K562 (cell line): ENCODE measurements around the gene PLCD1. TPM values are rescaled to one million over a fixed set of nuclear protein-coding genes. Genes with fewer than 3 reads are reported as not detected.
A peak's percentile ranks its signal among the peaks of the same experiment; 100 is the strongest.

ENCODE experiments used
- ATF6 ChIP-seq: sonication (generic); formaldehyde crosslinking; IDR thresholded peaks from 2 replicates; pipeline ENCODE4 v1.4.0; 2020; ENCODE audit warnings: mild to moderate bottlenecking, missing genetic modification reagents
- COPS2 ChIP-seq: fragments of 450-650 bp; conservative IDR thresholded peaks from 2 replicates; pipeline ENCODE4 v1.6.1; 2016; ENCODE audit warnings: mild to moderate bottlenecking, moderate library complexity
- CTBP1 ChIP-seq: fragments of 450-650 bp; IDR thresholded peaks from 2 replicates; pipeline ENCODE4 v1.6.1; 2016; ENCODE audit warnings: borderline replicate concordance
- KDM2B ChIP-seq: fragments of 250-450 bp; sonication (Bioruptor Pico); IDR thresholded peaks from 2 replicates; pipeline ENCODE4 v1.8.0; 2021; ENCODE audit warnings: mild to moderate bottlenecking, moderate library complexity
- MCM3 ChIP-seq: fragments of 450-650 bp; IDR thresholded peaks from 2 replicates; pipeline ENCODE4 v1.6.1; 2016
- PML ChIP-seq: IDR thresholded peaks from 2 replicates; pipeline ENCODE4 v1.6.1; 2012; ENCODE audit warnings: low read length, inconsistent platforms
- PURB ChIP-seq: sonication (generic); formaldehyde crosslinking; IDR thresholded peaks from 2 replicates; pipeline ENCODE4 v1.9.0; 2021; ENCODE audit warnings: low read depth, mild to moderate bottlenecking, missing genetic modification reagents
- ZBTB2 ChIP-seq: fragments of 450-650 bp; IDR thresholded peaks from 2 replicates; pipeline ENCODE4 v1.6.1; 2016; ENCODE audit warnings: antibody characterized with exemption
- ZBTB26 ChIP-seq: fragments of 450-650 bp; formaldehyde crosslinking; IDR thresholded peaks from 2 replicates; pipeline ENCODE4 v1.4.0; 2022; ENCODE audit warnings: missing genetic modification characterization
- ZFPM2 ChIP-seq: fragments of 250-450 bp; sonication (Bioruptor Pico); IDR thresholded peaks from 2 replicates; pipeline ENCODE4 v1.5.1; 2022; ENCODE audit warnings: mild to moderate bottlenecking
- ZNF165 ChIP-seq: fragments of 250-450 bp; sonication (Bioruptor Pico); IDR thresholded peaks from 2 replicates; pipeline ENCODE4 v1.4.0; 2020; ENCODE audit warnings: borderline replicate concordance
- ZNF318 ChIP-seq, 2 experiments: fragments of 450-650 bp; IDR thresholded peaks; 2 replicates each; pipeline ENCODE4 v1.6.1; 2016; ENCODE audit warnings: mild to moderate bottlenecking in 2 of 2, borderline replicate concordance in 1 of 2, low read depth in 1 of 2, moderate library complexity in 1 of 2
- ZNF444 ChIP-seq: fragments of 250-450 bp; sonication (Bioruptor Pico); IDR thresholded peaks from 2 replicates; pipeline ENCODE4 v1.4.0; 2020; ENCODE audit warnings: mild to moderate bottlenecking, moderate library complexity
- ZNF639 ChIP-seq, 2 experiments: fragments of 200-800 bp in 1 of 2; sonication (Bioruptor generic) in 1 of 2; sonication (generic) in 1 of 2; formaldehyde crosslinking in 1 of 2; IDR thresholded peaks in 1 of 2; conservative IDR thresholded peaks in 1 of 2; 2 replicates each; pipeline versions ENCODE4 v1.5.0 to v1.6.1; 2016 to 2020; ENCODE audit warnings: missing compliant biosample characterization in 1 of 2, missing genetic modification characterization in 1 of 2, missing genetic modification reagents in 1 of 2
- polyA plus RNA-seq, 8 experiments: library from polyadenylated mRNA; depleted of rRNA in 4 of 8; stranded (reverse) in 5 of 8; unstranded in 3 of 8; fragments of >200 nt; fragmentation: Nextera tagmentation in 2 of 8; fragmentation: Illumina TruSeq in 1 of 8; extraction: Ambion mirVana in 2 of 8; extraction: Trizol in 1 of 8; gene quantifications; 2 replicates each; pipeline versions ENCODE4 v1.2.1 to v1.2.3, GENCODE V29; 2011 to 2014; ENCODE audit warnings: inconsistent platforms in 1 of 8, missing spikeins in 1 of 8
- total RNA-seq, 7 experiments: library from RNA; depleted of rRNA in 6 of 7; stranded (reverse); fragments of >200 nt in 6 of 7; fragmentation: Illumina TruSeq in 2 of 7; extraction: Trizol in 2 of 7; gene quantifications; 2 replicates each; pipeline versions ENCODE4 v1.2.1 to v1.2.3, GENCODE V29; 2011 to 2021; ENCODE audit warnings: low replicate concordance in 1 of 7

Gene PLCD1
- total and polyA plus RNA-seq, 9 of the 15 experiments (the other 6 are each of a cell fraction or from before 2014, with no cell fraction given), result 5.4 to 209 (median 116) TPM

- TF ChIP-seq ZBTB26 (CRISPR knock-in tag) (peak; percentile 83; the same call in 1 of the 2 replicates), PML (no peak), ZBTB2 (no peak), CTBP1 (0 out of 2 replicates have a peak, but pooled peaks have one; percentile 36), ZNF639 (CRISPR knock-in tag; conservative IDR thresholded peaks at IDR 0.05 in 1 of 2, IDR thresholded peaks at IDR 0.05 in 1 of 2) (no peak), ZFPM2 (CRISPR knock-in tag) (no peak), KDM2B (CRISPR knock-in tag) (no peak), PURB (CRISPR knock-in tag) (no peak), ZNF444 (no peak), ATF6 (CRISPR knock-in tag) (no peak), COPS2 (no peak), ZNF165 (CRISPR knock-in tag) (0 out of 2 replicates have a peak, but pooled peaks have one; percentile 64), MCM3 (no peak), ZNF318 (IDR thresholded peaks at IDR 0.05; ENCODE audit: borderline replicate concordance in 1 of 2, low read depth in 1 of 2) (no peak)
Observed at GRCh38 chr3:38003371-38003816, 26.0 kb downstream of the PLCD1 start (continued).
